ENCODE results near the gene PRSS33. TPM values are rescaled to one million over a fixed set of nuclear protein-coding genes. Genes with fewer than 3 reads are reported as not detected.

PRSS33 gene
- total and polyA plus RNA-seq, 2 donors: 0.05 to 0.37 TPM

DNA sequence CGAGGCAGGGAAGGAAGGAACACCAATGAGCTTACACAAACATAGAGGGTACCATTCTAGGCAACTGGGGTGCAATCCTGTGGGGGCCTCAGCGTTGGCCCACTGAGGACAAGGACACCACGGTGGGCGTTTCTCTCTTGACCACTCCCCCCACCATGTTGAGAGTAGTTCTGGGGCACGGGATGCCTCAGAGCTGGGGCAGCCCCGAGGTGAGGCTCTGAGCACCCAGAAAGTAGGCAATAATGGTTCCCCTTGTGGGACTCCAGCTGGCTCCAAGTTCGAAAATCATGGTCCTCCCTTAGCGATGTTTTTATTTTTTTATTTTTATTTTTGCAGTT, 34.8 kb upstream of the PRSS33 start:
- Histone ChIP-seq H3K36me3 (ENCODE audit: control insufficient read depth in 2 of 2, insufficient read depth in 2 of 2, low read length in 1 of 2) (no peaks in the 10 kb centered on the region), H3K27ac (ENCODE audit: low read depth in 1 of 2, low read length in 1 of 2) (no peak overlapping the region), H3K27me3 (ENCODE audit: control insufficient read depth in 2 of 2, insufficient read depth in 1 of 2, low read length in 1 of 2) (peaks cover 3 to 15% of the 10 kb centered on the region in 2 donors), H3K9me3 (ENCODE audit: control insufficient read depth in 2 of 2, insufficient read depth in 1 of 2, low read length in 1 of 2) (no peaks in the 10 kb centered on the region), H3K4me3 (ENCODE audit: low read length in 2 of 2) (no peak overlapping the region), H3K4me1 (ENCODE audit: control insufficient read depth in 2 of 2, insufficient read depth in 2 of 2, low read length in 2 of 2) (no peaks in the 10 kb centered on the region)
- no peak for DNase-seq (ENCODE audit: low read depth in 6 of 9, low spot score in 9 of 9)
- 81% methylated on average over 8 of the region's 8 CpGs for WGBS

DNA sequence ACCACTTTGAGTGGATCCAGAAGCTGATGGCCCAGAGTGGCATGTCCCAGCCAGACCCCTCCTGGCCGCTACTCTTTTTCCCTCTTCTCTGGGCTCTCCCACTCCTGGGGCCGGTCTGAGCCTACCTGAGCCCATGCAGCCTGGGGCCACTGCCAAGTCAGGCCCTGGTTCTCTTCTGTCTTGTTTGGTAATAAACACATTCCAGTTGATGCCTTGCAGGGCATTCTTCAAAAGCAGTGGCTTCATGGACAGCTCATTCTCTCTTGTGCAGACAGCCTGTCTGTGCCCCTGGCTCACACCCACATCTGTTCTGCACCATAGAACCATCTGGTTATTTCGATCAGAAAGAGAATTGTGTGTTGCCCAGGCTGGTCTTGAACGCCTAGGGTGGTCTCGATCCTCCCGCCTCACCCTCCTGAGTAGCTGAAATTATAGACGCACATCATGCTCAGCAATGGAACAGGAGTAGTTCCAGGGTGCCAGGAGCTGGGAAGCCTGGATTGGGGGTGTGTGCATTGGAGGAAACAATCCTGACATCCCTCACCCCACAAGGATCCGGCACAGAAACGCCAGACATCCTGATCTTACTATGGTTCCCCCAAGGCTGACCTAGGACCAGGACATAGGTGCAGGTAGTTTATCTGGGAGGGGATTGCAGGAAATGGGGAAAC, 34.3 kb upstream of the PRSS33 start:
- no peak overlapping the region for H3K27ac ChIP-seq (ENCODE audit: low read depth in 1 of 2, low read length in 1 of 2)
- H3K9me3 ChIP-seq (ENCODE audit: control insufficient read depth in 2 of 2, insufficient read depth in 1 of 2, low read length in 1 of 2): no peaks in the 10 kb centered on the region
- H3K27me3 ChIP-seq (ENCODE audit: control insufficient read depth in 2 of 2, insufficient read depth in 1 of 2, low read length in 1 of 2): peaks cover 3 to 15% of the 10 kb centered on the region in 2 donors
- H3K36me3 ChIP-seq (ENCODE audit: control insufficient read depth in 2 of 2, insufficient read depth in 2 of 2, low read length in 1 of 2): no peaks in the 10 kb centered on the region
- H3K4me1 ChIP-seq (ENCODE audit: control insufficient read depth in 2 of 2, insufficient read depth in 2 of 2, low read length in 2 of 2): no peaks in the 10 kb centered on the region
- H3K4me3 ChIP-seq (ENCODE audit: low read length in 2 of 2): no peak overlapping the region
- WGBS: 89% methylated on average over 9 of the region's 9 CpGs
- no peak for DNase-seq (ENCODE audit: low read depth in 6 of 9, low spot score in 9 of 9)

DNA sequence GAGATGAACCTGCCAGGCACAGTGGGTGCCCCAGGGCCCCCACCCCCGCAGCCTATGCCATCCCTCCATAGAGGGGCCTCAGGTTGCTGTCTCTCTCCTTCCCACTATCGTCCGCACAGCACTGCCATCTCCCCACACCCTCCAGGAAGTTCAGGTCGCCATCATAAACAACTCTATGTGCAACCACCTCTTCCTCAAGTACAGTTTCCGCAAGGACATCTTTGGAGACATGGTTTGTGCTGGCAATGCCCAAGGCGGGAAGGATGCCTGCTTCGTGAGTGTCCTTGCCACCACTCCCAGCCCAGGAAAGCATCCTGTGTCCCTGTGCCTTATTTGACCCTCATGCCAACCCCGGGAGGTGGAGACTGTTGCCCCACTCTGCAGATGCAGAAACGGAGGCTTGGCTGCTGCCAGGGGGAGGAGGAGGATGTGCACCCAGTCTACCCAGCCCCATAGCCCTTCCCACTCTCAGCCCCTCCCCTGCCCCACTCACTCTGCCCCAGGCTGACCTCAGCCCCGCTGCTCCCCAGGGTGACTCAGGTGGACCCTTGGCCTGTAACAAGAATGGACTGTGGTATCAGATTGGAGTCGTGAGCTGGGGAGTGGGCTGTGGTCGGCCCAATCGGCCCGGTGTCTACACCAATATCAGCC, 33.6 kb upstream of the PRSS33 start:
- WGBS: 93% methylated on average over 14 of the region's 14 CpGs
- Histone ChIP-seq H3K4me1 (ENCODE audit: control insufficient read depth in 2 of 2, insufficient read depth in 2 of 2, low read length in 2 of 2) (no peaks in the 10 kb centered on the region), H3K27me3 (ENCODE audit: control insufficient read depth in 2 of 2, insufficient read depth in 1 of 2, low read length in 1 of 2) (peaks cover 3 to 15% of the 10 kb centered on the region in 2 donors), H3K9me3 (ENCODE audit: control insufficient read depth in 2 of 2, insufficient read depth in 1 of 2, low read length in 1 of 2) (no peaks in the 10 kb centered on the region), H3K27ac (ENCODE audit: low read depth in 1 of 2, low read length in 1 of 2) (no peak overlapping the region), H3K4me3 (ENCODE audit: low read length in 2 of 2) (no peak overlapping the region), H3K36me3 (ENCODE audit: control insufficient read depth in 2 of 2, insufficient read depth in 2 of 2, low read length in 1 of 2) (no peaks in the 10 kb centered on the region)
- DNase-seq (ENCODE audit: low read depth in 6 of 9, low spot score in 9 of 9): no peak

DNA sequence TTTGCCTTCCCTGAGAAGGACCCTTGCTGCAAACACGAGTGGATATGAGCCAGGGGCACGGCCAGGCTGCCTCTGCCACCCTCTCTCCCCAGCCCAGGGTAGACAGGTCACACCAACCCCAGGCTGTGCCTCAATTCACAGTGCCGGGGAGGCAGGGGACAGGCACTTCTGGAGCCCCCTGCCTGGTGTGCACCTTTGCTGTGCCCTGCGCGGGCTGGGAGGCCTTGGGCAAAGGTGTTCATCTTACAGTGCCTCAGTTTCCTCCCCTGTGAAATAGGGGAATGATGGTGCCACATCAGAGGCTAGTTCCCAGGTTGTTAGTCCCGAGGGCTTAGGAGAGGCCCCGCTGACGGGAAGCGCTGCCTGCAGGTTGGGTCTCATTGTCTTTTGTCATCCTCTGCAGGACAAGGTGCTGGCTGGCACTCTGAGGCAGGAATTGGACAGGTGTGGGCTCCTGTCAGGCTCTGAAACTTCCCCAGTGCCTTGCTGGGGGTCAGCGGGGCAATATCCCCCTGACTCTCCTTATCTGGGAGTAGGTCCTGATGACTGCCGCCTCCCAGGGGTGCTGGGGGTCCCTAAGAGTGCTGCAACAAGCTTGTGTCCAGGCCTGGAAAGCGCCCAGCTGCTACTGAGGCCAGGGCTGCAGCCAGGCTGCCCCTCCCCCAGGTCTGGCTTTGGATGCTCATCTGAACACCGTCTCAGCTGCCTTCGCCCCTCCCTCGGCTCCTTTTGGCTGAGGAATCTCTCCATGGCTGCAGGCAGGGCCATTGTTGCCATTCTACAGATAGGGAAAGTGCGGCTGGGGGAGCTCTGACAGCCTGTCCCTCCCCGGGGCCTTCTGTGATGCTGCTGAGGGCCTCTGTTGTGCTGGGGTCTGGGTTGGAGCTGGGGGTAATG, 32.8 kb upstream of the PRSS33 start:
- WGBS: 87% methylated on average over 17 of the region's 17 CpGs
- no peak overlapping the region for H3K27ac ChIP-seq (ENCODE audit: low read depth in 1 of 2, low read length in 1 of 2)
- peaks cover 3 to 13% of the 10 kb centered on the region in 2 donors for H3K27me3 ChIP-seq (ENCODE audit: control insufficient read depth in 2 of 2, insufficient read depth in 1 of 2, low read length in 1 of 2)
- DNase-seq (ENCODE audit: low read depth in 6 of 9, low spot score in 9 of 9): no peak
- no peak overlapping the region for H3K4me3 ChIP-seq (ENCODE audit: low read length in 2 of 2)
- H3K4me1 ChIP-seq (ENCODE audit: control insufficient read depth in 2 of 2, insufficient read depth in 2 of 2, low read length in 2 of 2): no peaks in the 10 kb centered on the region
- no peaks in the 10 kb centered on the region for H3K36me3 ChIP-seq (ENCODE audit: control insufficient read depth in 2 of 2, insufficient read depth in 2 of 2, low read length in 1 of 2)
- no peaks in the 10 kb centered on the region for H3K9me3 ChIP-seq (ENCODE audit: control insufficient read depth in 2 of 2, insufficient read depth in 1 of 2, low read length in 1 of 2)

DNA sequence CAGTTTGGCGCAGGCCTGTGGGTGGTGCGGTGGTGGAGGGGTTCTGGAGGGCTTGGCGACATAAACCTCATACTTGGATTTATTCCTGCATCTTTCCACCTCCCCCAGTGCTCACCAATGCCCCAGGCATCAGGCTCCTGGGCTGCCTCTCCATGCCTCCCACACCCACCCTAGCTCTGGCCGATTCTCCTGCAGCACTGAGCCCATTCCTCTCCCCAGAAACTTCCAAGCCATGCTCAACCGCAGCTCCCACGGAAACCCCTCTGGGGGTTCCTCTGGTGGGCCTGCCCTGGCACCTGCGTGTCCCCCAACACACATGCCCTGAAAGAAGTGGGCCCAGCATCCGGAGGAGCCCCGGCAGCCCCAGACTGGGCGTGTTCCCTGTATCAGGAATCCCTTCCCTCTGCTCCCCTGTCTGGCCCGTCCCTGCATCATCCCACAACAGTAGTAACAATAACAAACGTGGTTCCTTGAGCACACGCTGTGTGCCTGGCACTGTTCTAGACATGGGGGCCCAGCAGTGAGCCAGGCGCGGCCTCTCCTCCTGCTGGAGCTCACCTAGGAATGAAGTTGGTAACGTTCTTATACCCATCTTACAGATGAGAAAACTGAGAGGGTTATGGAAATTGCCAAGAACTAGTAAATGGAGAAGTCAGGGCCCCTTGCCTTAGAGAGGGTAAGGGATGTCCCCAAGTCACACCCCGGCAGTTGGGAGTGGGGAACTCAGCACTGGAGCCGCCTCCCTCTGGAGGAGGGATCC, 32.0 kb upstream of the PRSS33 start:
- Histone ChIP-seq H3K27ac (ENCODE audit: low read depth in 1 of 2, low read length in 1 of 2) (no peak overlapping the region), H3K36me3 (ENCODE audit: control insufficient read depth in 2 of 2, insufficient read depth in 2 of 2, low read length in 1 of 2) (no peaks in the 10 kb centered on the region), H3K4me1 (ENCODE audit: control insufficient read depth in 2 of 2, insufficient read depth in 2 of 2, low read length in 2 of 2) (no peaks in the 10 kb centered on the region), H3K4me3 (ENCODE audit: low read length in 2 of 2) (no peak overlapping the region), H3K9me3 (ENCODE audit: control insufficient read depth in 2 of 2, insufficient read depth in 1 of 2, low read length in 1 of 2) (no peaks in the 10 kb centered on the region), H3K27me3 (ENCODE audit: control insufficient read depth in 2 of 2, insufficient read depth in 1 of 2, low read length in 1 of 2) (peaks cover 3 to 12% of the 10 kb centered on the region in 2 donors)
- WGBS: 94% methylated on average over 18 of the region's 18 CpGs
- no peak for DNase-seq (ENCODE audit: low read depth in 6 of 9, low spot score in 9 of 9)

DNA sequence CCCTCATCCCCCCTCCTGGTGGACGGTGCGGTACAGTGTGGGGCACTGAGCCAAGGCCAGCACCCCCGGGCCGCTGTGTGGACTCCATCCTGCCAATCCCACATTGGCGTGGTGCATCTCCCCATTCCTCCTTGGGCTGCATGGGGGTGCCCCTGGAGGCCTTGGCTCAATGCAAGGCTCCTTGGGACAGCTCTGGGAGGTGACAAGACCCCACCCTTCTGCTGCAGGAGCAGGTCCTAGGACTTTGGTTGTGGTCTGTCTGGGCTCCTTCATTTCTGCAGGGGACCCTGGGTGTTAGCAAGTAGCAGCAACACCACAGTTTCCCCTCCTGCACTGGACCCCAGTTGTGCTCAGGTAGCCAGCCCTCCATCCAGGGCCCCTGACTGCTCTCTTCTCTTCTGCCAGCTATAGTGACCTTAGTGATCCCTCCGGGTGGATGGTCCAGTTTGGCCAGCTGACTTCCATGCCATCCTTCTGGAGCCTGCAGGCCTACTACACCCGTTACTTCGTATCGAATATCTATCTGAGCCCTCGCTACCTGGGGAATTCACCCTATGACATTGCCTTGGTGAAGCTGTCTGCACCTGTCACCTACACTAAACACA, 31.0 kb upstream of the PRSS33 start:
- H3K9me3 ChIP-seq (ENCODE audit: control insufficient read depth in 2 of 2, insufficient read depth in 1 of 2, low read length in 1 of 2): no peaks in the 10 kb centered on the region
- H3K4me3 ChIP-seq (ENCODE audit: low read length in 2 of 2): no peak overlapping the region
- no peaks in the 10 kb centered on the region for H3K4me1 ChIP-seq (ENCODE audit: control insufficient read depth in 2 of 2, insufficient read depth in 2 of 2, low read length in 2 of 2)
- no peaks in the 10 kb centered on the region for H3K36me3 ChIP-seq (ENCODE audit: control insufficient read depth in 2 of 2, insufficient read depth in 2 of 2, low read length in 1 of 2)
- 95% methylated on average over 10 of the region's 10 CpGs for WGBS
- no peak overlapping the region for H3K27ac ChIP-seq (ENCODE audit: low read depth in 1 of 2, low read length in 1 of 2)
- no peak for DNase-seq (ENCODE audit: low read depth in 6 of 9, low spot score in 9 of 9)
- H3K27me3 ChIP-seq (ENCODE audit: control insufficient read depth in 2 of 2, insufficient read depth in 1 of 2, low read length in 1 of 2): peaks cover 3 to 12% of the 10 kb centered on the region in 2 donors

DNA sequence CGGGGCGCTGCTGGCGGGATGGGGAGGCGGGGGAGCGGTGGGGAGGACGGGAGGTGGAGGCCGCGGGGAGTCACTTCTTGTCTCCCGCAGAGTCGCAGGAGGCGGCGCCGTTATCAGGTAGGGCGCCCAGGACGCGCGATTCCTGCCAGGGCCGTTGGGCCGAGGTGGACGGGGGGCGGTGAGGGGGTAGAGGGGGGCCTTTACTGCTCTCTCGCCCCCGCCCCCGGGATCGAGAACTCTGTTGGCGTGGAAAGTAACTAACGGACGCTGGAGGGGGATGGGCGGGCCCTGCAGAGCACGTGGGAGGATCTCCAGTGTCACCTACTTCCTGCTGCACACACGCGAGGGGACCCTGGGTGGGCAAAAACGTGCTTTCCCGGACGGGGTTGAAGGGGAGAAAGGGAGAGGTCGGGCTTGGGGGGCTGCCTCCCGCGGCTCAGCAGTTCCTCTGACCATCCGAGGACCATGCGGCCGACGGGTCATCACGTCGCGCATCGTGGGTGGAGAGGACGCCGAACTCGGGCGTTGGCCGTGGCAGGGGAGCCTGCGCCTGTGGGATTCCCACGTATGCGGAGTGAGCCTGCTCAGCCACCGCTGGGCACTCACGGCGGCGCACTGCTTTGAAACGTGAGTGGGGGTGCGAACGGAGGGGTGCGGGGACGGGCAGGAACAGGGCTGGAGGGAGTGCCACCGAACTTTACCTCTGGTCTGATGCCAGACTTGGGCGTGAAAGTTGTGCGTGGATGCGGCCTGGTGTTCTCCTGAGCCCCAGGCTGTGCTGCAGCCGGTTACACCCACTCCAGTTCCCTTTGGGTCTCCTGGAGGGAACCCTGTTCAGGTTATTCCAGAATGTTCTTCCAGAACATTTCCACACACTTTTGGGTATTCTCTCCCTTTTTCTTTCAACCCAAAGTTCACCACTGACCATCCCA, 30.2 kb upstream of the PRSS33 start:
- Histone ChIP-seq H3K9me3 (ENCODE audit: control insufficient read depth in 2 of 2, insufficient read depth in 1 of 2, low read length in 1 of 2) (no peaks in the 10 kb centered on the region), H3K4me3 (ENCODE audit: low read length in 2 of 2) (no peak overlapping the region), H3K36me3 (ENCODE audit: control insufficient read depth in 2 of 2, insufficient read depth in 2 of 2, low read length in 1 of 2) (no peaks in the 10 kb centered on the region), H3K27me3 (ENCODE audit: control insufficient read depth in 2 of 2, insufficient read depth in 1 of 2, low read length in 1 of 2) (peaks cover 3 to 12% of the 10 kb centered on the region in 2 donors), H3K4me1 (ENCODE audit: control insufficient read depth in 2 of 2, insufficient read depth in 2 of 2, low read length in 2 of 2) (no peaks in the 10 kb centered on the region), H3K27ac (ENCODE audit: low read depth in 1 of 2, low read length in 1 of 2) (no peak overlapping the region)
- no peak for DNase-seq (ENCODE audit: low read depth in 6 of 9, low spot score in 9 of 9)
- WGBS: 88% methylated on average over 68 of the region's 68 CpGs

Measured in thymus (tissue), 11 donors.